ENCODE measurements around the gene SLC66A2. TPM values are rescaled to one million over a fixed set of nuclear protein-coding genes. Genes with fewer than 3 reads are reported as not detected.

Gene SLC66A2
- total RNA-seq, 1 donor from 2014 or later: 29.8 TPM

- no peak overlapping the region for H3K27ac Mint-ChIP-seq (ENCODE audit: unreplicated experiment)
Measured at GRCh38 chr18:79926715-79927606, 24.5 kb downstream of the SLC66A2 start.

GRCh38 chr18:79926306-79926705 is 25.1 kb downstream of the SLC66A2 start:
- H3K4me1 Mint-ChIP-seq: no peaks in the 10 kb centered on the region
- H3K4me3 Mint-ChIP-seq: no peak overlapping the region
- TF ChIP-seq CTCF (conservative IDR thresholded peaks at IDR 0.05): no peak
- H3K9me3 Mint-ChIP-seq: peaks cover 9% of the 10 kb centered on the region
- H3K27ac Mint-ChIP-seq (ENCODE audit: unreplicated experiment): no peak overlapping the region
- H3K27me3 Mint-ChIP-seq (ENCODE audit: low read depth): no peaks in the 10 kb centered on the region
- no peak for DNase-seq (ENCODE audit: low read depth, low spot score)
- H3K36me3 Mint-ChIP-seq (ENCODE audit: low read depth): peaks cover 40% of the 10 kb centered on the region

More at GRCh38 chr18:79926715-79927606, 24.5 kb downstream of the SLC66A2 start:
- H3K27me3 Mint-ChIP-seq (ENCODE audit: low read depth): no peaks in the 10 kb centered on the region
- no peaks in the 10 kb centered on the region for H3K4me1 Mint-ChIP-seq
- H3K9me3 Mint-ChIP-seq: peaks cover 11% of the 10 kb centered on the region
- peaks cover 43% of the 10 kb centered on the region for H3K36me3 Mint-ChIP-seq (ENCODE audit: low read depth)
- no peak overlapping the region for H3K4me3 Mint-ChIP-seq
- DNase-seq (ENCODE audit: low read depth, low spot score): no peak
- TF ChIP-seq CTCF (conservative IDR thresholded peaks at IDR 0.05): no peak

- TF ChIP-seq CTCF (conservative IDR thresholded peaks at IDR 0.05): no peak
- DNase-seq (ENCODE audit: low read depth, low spot score): no peak
- H3K4me1 Mint-ChIP-seq: no peaks in the 10 kb centered on the region
- H3K27ac Mint-ChIP-seq (ENCODE audit: unreplicated experiment): no peak overlapping the region
- H3K9me3 Mint-ChIP-seq: peaks cover 6% of the 10 kb centered on the region
- peaks cover 33% of the 10 kb centered on the region for H3K36me3 Mint-ChIP-seq (ENCODE audit: low read depth)
- no peak overlapping the region for H3K4me3 Mint-ChIP-seq
- H3K27me3 Mint-ChIP-seq (ENCODE audit: low read depth): no peaks in the 10 kb centered on the region
Measured at GRCh38 chr18:79924814-79925731, 26.4 kb downstream of the SLC66A2 start.

- Mint-ChIP-seq H3K4me3 (no peak overlapping the region), H3K27me3 (ENCODE audit: low read depth) (no peaks in the 10 kb centered on the region), H3K9me3 (peaks cover 3% of the 10 kb centered on the region), H3K36me3 (ENCODE audit: low read depth) (peaks cover 26% of the 10 kb centered on the region), H3K27ac (ENCODE audit: unreplicated experiment) (peak overlapping the region; percentile 27), H3K4me1 (no peaks in the 10 kb centered on the region)
- TF ChIP-seq CTCF (conservative IDR thresholded peaks at IDR 0.05): no peak
- no peak for DNase-seq (ENCODE audit: low read depth, low spot score)
Measured at GRCh38 chr18:79923896-79924585, 27.4 kb downstream of the SLC66A2 start.

- H3K9me3 Mint-ChIP-seq: no peaks in the 10 kb centered on the region
- DNase-seq (ENCODE audit: low read depth, low spot score): no peak
- no peaks in the 10 kb centered on the region for H3K4me1 Mint-ChIP-seq
- TF ChIP-seq CTCF (conservative IDR thresholded peaks at IDR 0.05): no peak
- H3K4me3 Mint-ChIP-seq: no peak overlapping the region
- H3K27me3 Mint-ChIP-seq (ENCODE audit: low read depth): no peaks in the 10 kb centered on the region
- no peak overlapping the region for H3K27ac Mint-ChIP-seq (ENCODE audit: unreplicated experiment)
- peaks cover 20% of the 10 kb centered on the region for H3K36me3 Mint-ChIP-seq (ENCODE audit: low read depth)
Measured at GRCh38 chr18:79922971-79923411, 28.5 kb downstream of the SLC66A2 start.

All from neural crest cell (in vitro differentiated cells).